Ishikawa (cell line): Measurements from ENCODE around the gene SH3YL1.

Experiments
- EGR1 ChIP-seq: IDR thresholded peaks from 2 replicates; pipeline ENCODE4 v1.6.1; 2012
- EP300 ChIP-seq: IDR thresholded peaks from 2 replicates; pipeline ENCODE4 v1.6.1; 2012; ENCODE audit warnings: borderline replicate concordance
- TAF1 ChIP-seq: IDR thresholded peaks from 2 replicates; pipeline ENCODE4 v1.6.1; 2012; ENCODE audit warnings: low read depth, mild to moderate bottlenecking
- YY1 ChIP-seq: IDR thresholded peaks from 2 replicates; pipeline ENCODE4 v1.6.1; 2012; ENCODE audit warnings: low read depth
- TF ChIP-seq, protein P1 (sequence below): IDR thresholded peaks from 2 replicates; pipeline ENCODE4 v1.6.1; 2012; ENCODE audit warnings: low read depth, mild to moderate bottlenecking
- TF ChIP-seq, protein P2 (sequence below): IDR thresholded peaks from 2 replicates; pipeline ENCODE4 v1.6.1; 2012

DNA sequence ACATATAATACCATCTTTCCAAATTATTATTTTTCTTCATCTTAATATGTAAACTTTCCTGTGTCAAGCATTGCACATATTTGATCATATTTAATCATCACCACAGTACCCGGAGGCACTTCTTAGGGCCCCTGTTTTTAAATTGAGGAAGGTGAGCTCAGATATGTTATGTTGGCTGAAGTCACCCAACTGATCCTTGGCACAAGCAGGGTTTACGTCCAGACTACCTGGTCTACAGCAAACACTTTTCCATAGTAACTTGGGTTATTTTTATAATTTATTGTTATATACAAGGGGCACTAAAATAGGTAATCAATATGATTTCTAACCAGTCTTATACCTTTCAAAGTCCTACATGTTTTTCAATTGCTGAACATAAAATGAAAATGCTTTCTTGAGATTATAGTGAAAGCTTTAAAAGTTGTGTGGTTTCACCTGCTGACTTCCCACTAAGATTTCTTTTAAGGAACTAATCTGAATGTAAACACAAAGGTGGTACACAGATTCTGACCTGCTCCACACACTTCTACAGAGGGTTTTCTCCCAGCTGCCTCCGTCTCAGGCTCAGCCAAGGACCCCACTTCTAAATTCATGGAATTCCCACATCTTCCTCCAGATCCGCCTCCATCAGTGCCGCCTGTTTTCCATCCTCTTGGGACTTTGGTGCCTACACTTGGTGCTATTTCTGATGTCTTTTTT lies 52.2 kb downstream of the SH3YL1 start:
- no peak for TF ChIP-seq YY1
- TF ChIP-seq EGR1, result no peak
- TF ChIP-seq EP300, result no peak
- TF ChIP-seq, protein P1, sequence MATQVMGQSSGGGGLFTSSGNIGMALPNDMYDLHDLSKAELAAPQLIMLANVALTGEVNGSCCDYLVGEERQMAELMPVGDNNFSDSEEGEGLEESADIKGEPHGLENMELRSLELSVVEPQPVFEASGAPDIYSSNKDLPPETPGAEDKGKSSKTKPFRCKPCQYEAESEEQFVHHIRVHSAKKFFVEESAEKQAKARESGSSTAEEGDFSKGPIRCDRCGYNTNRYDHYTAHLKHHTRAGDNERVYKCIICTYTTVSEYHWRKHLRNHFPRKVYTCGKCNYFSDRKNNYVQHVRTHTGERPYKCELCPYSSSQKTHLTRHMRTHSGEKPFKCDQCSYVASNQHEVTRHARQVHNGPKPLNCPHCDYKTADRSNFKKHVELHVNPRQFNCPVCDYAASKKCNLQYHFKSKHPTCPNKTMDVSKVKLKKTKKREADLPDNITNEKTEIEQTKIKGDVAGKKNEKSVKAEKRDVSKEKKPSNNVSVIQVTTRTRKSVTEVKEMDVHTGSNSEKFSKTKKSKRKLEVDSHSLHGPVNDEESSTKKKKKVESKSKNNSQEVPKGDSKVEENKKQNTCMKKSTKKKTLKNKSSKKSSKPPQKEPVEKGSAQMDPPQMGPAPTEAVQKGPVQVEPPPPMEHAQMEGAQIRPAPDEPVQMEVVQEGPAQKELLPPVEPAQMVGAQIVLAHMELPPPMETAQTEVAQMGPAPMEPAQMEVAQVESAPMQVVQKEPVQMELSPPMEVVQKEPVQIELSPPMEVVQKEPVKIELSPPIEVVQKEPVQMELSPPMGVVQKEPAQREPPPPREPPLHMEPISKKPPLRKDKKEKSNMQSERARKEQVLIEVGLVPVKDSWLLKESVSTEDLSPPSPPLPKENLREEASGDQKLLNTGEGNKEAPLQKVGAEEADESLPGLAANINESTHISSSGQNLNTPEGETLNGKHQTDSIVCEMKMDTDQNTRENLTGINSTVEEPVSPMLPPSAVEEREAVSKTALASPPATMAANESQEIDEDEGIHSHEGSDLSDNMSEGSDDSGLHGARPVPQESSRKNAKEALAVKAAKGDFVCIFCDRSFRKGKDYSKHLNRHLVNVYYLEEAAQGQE, result no peak
- TF ChIP-seq, protein P2, sequence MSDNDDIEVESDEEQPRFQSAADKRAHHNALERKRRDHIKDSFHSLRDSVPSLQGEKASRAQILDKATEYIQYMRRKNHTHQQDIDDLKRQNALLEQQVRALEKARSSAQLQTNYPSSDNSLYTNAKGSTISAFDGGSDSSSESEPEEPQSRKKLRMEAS, result no peak
- no peak for TF ChIP-seq TAF1
